GOT3 (cell line): ENCODE results near the gene ACSF3.
"Not testable (repeated sequence)": the region's sequence is repeated elsewhere in the genome, so short reads cannot be mapped to it uniquely, and the experiment has no call there.

ENCODE experiments used
- DNase-seq: peaks from one replicate; lab custom pipeline; 2025; ENCODE audit warnings: mixed read lengths; lab: John Stamatoyannopoulos, UW

The ACSF3 gene

GRCh38 chr16:89055894-89056555 is 37.6 kb upstream of the ACSF3 start:
- no peak for DNase-seq

GRCh38 chr16:89056592-89056991 is 37.1 kb upstream of the ACSF3 start:
- no peak for DNase-seq

- DNase-seq: no peak
These were observed 35.9 kb upstream of the ACSF3 start for GRCh38 chr16:89057738-89058137.

- DNase-seq: no peak
These were observed 34.8 kb upstream of the ACSF3 start for GRCh38 chr16:89058812-89059211.

- DNase-seq: no peak
These were observed 33.4 kb upstream of the ACSF3 start for GRCh38 chr16:89060207-89060794.

GRCh38 chr16:89061086-89061485 is 32.6 kb upstream of the ACSF3 start:
- DNase-seq: no peak

- DNase-seq: no peak
These were observed 31.9 kb upstream of the ACSF3 start for GRCh38 chr16:89061590-89062380.

- DNase-seq: no peak
These were observed 31.0 kb upstream of the ACSF3 start for GRCh38 chr16:89062389-89063345.

- no peak for DNase-seq
These were observed 29.8 kb upstream of the ACSF3 start for GRCh38 chr16:89063768-89064320.

GRCh38 chr16:89064606-89065457 is 28.8 kb upstream of the ACSF3 start:
- no peak for DNase-seq

GRCh38 chr16:89065458-89065822 is 28.2 kb upstream of the ACSF3 start:
- no peak for DNase-seq

- no peak for DNase-seq
These were observed 26.9 kb upstream of the ACSF3 start for GRCh38 chr16:89066721-89067120.

GRCh38 chr16:89067677-89068443 is 25.8 kb upstream of the ACSF3 start:
- DNase-seq: no peak

GRCh38 chr16:89068814-89069616 is 24.6 kb upstream of the ACSF3 start:
- DNase-seq: not testable (repeated sequence)

GRCh38 chr16:89069920-89070319 is 23.7 kb upstream of the ACSF3 start:
- no peak for DNase-seq

GRCh38 chr16:89070590-89070989 is 23.1 kb upstream of the ACSF3 start:
- no peak for DNase-seq

GRCh38 chr16:89071686-89072547 is 21.7 kb upstream of the ACSF3 start:
- DNase-seq: no peak

GRCh38 chr16:89072548-89073130 is 21.0 kb upstream of the ACSF3 start:
- no peak for DNase-seq
